NB4 (cell line): ENCODE results near the gene ASPHD1.

Experiments
- CTCF ChIP-seq: IDR thresholded peaks from one replicate; pipeline ENCODE4 v1.5.1; 2012; ENCODE audit warnings: low read depth, low read length
- POLR2A ChIP-seq: IDR thresholded peaks from 2 replicates; pipeline ENCODE4 v1.6.1; 2011; ENCODE audit warnings: mild to moderate bottlenecking; ENCODE audit not compliant: insufficient read length; ENCODE audit errors: extremely low read depth

- TF ChIP-seq CTCF (no peak), POLR2A (no peak)
These were observed 51.5 kb downstream of the ASPHD1 start for GRCh38 chr16:29951625-29952365.
